MM.1S (cell line): ENCODE results near the gene OVOL1.

Experiments
- DNase-seq: peaks from one replicate; pipeline ENCODE4 v3.0.0-alpha.2; 2015
- H2AFZ ChIP-seq: fragments of 300-600 bp; sonication (generic); 2 replicates; pipeline ENCODE4 v1.6.0; 2016; ENCODE audit warnings: antibody characterized with exemption, low read length
- H3F3A ChIP-seq: fragments of 300-600 bp; sonication (generic); 2 replicates; pipeline ENCODE4 v1.6.1; 2016; ENCODE audit warnings: mild to moderate bottlenecking, antibody characterized with exemption, low read length, moderate library complexity, mixed read lengths; ENCODE audit not compliant: insufficient read depth
- H3K27ac ChIP-seq: fragments of 300-600 bp; sonication (generic); 2 replicates; pipeline ENCODE4 v1.5.1; 2016; ENCODE audit warnings: mild to moderate bottlenecking, low read length
- H3K27me3 ChIP-seq: fragments of 300-600 bp; sonication (generic); replicated peaks from 2 replicates; pipeline ENCODE4 v1.6.0; 2016; ENCODE audit warnings: low read length; ENCODE audit not compliant: insufficient read depth
- H3K36me3 ChIP-seq: fragments of 300-600 bp; sonication (generic); replicated peaks from 2 replicates; pipeline ENCODE4 v1.6.1; 2016; ENCODE audit warnings: mild to moderate bottlenecking, low read length, mixed read lengths; ENCODE audit not compliant: insufficient read depth
- H3K4me1 ChIP-seq: fragments of 300-600 bp; sonication (generic); 2 replicates; pipeline ENCODE4 v1.6.1; 2016; ENCODE audit warnings: low read length, mixed read lengths
- H3K4me2 ChIP-seq: fragments of 300-600 bp; sonication (generic); 2 replicates; pipeline ENCODE4 v1.6.0; 2016; ENCODE audit warnings: low read depth, low read length
- H3K4me3 ChIP-seq: fragments of 300-600 bp; sonication (generic); 2 replicates; pipeline ENCODE4 v1.5.1; 2016; ENCODE audit warnings: low read length, mixed read lengths
- H3K79me2 ChIP-seq: fragments of 300-600 bp; sonication (generic); 2 replicates; pipeline ENCODE4 v1.6.1; 2016; ENCODE audit warnings: mixed run types, low read length, mixed read lengths
- H3K9ac ChIP-seq: fragments of 300-600 bp; sonication (generic); 2 replicates; pipeline ENCODE4 v1.6.1; 2016; ENCODE audit warnings: low read length, mixed read lengths
- H3K9me2 ChIP-seq: fragments of 300-600 bp; sonication (generic); replicated peaks from 2 replicates; pipeline ENCODE4 v1.6.1; 2016; ENCODE audit warnings: mild to moderate bottlenecking, low read length, mixed read lengths; ENCODE audit not compliant: insufficient read depth
- H3K9me3 ChIP-seq: fragments of 300-600 bp; sonication (generic); replicated peaks from 2 replicates; pipeline ENCODE4 v1.6.1; 2016; ENCODE audit warnings: mild to moderate bottlenecking, low read length, mixed read lengths; ENCODE audit not compliant: insufficient read depth
- H4K20me1 ChIP-seq: fragments of 300-600 bp; sonication (generic); 2 replicates; pipeline ENCODE4 v1.6.1; 2016; ENCODE audit warnings: mild to moderate bottlenecking, low read length, moderate library complexity, mixed read lengths; ENCODE audit not compliant: insufficient read depth
- CTCF ChIP-seq: fragments of 300-600 bp; sonication (generic); IDR thresholded peaks from 2 replicates; pipeline ENCODE4 v1.5.1; 2016; ENCODE audit warnings: antibody characterized with exemption, low read length, mixed read lengths
- EZH2 ChIP-seq: fragments of 300-600 bp; sonication (generic); optimal IDR thresholded peaks from 2 replicates; pipeline ENCODE3; 2017; ENCODE audit warnings: low read depth, mild to moderate bottlenecking, antibody characterized with exemption, low read length, mixed read lengths
- EZH2phosphoT487 ChIP-seq: fragments of 300-600 bp; sonication (generic); IDR thresholded peaks from 2 replicates; pipeline ENCODE4 v1.6.1; 2018; ENCODE audit warnings: antibody characterized with exemption, low read length

OVOL1 gene

DNA sequence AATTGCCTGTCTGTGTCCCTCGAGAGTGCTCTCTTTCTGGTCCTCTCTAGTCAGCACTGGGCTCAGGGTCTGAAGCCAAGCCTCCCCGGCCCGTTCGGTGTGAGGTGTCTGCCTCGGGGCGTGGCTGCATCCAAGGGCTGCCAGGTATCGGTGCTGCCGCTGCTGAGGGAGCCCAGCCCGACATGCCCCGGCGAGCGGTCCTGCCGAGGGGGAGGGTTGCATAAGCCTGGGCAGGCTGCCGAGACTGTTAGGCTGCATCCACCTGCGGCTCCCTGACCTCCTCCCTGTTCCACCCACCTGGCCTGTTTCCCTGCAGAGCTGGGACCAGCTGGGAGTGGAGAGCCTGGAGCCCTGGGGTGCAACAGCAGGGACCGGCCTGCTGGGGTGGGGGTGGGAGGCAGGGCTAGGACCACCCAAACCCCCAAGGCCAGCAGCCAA lies 6.3 kb downstream of the OVOL1 start:
- H3K27ac ChIP-seq, result no peak overlapping the region
- H2AFZ ChIP-seq, result no peak overlapping the region
- peaks cover 21% of the 10 kb centered on the region for H3K27me3 ChIP-seq
- no peak overlapping the region for H3K4me3 ChIP-seq
- peaks cover 15% of the 10 kb centered on the region for H3K4me1 ChIP-seq
- H3F3A ChIP-seq, result no peaks in the 10 kb centered on the region
- no peaks in the 10 kb centered on the region for H3K79me2 ChIP-seq
- no peaks in the 10 kb centered on the region for H3K9me2 ChIP-seq
- H4K20me1 ChIP-seq, result no peaks in the 10 kb centered on the region
- TF ChIP-seq EZH2 (no peak), EZH2phosphoT487 (no peak), CTCF (no peak)
- H3K36me3 ChIP-seq, result no peaks in the 10 kb centered on the region
- H3K9ac ChIP-seq, result no peak overlapping the region
- H3K9me3 ChIP-seq, result no peaks in the 10 kb centered on the region
- no peak for DNase-seq
- H3K4me2 ChIP-seq, result no peak overlapping the region

- no peak overlapping the region for H2AFZ ChIP-seq
- no peak overlapping the region for H3K9ac ChIP-seq
- no peak overlapping the region for H3K4me3 ChIP-seq
- H4K20me1 ChIP-seq, result no peaks in the 10 kb centered on the region
- H3K4me1 ChIP-seq, result peaks cover 15% of the 10 kb centered on the region
- H3K36me3 ChIP-seq, result no peaks in the 10 kb centered on the region
- H3K4me2 ChIP-seq, result no peak overlapping the region
- H3K27me3 ChIP-seq, result peaks cover 15% of the 10 kb centered on the region
- TF ChIP-seq EZH2 (no peak), EZH2phosphoT487 (no peak), CTCF (no peak)
- H3K9me2 ChIP-seq, result no peaks in the 10 kb centered on the region
- H3K9me3 ChIP-seq, result no peaks in the 10 kb centered on the region
- no peaks in the 10 kb centered on the region for H3F3A ChIP-seq
- no peaks in the 10 kb centered on the region for H3K79me2 ChIP-seq
- H3K27ac ChIP-seq, result no peak overlapping the region
- DNase-seq, result no peak
Measured at GRCh38 chr11:65793625-65794400, 7.0 kb downstream of the OVOL1 start.

DNA sequence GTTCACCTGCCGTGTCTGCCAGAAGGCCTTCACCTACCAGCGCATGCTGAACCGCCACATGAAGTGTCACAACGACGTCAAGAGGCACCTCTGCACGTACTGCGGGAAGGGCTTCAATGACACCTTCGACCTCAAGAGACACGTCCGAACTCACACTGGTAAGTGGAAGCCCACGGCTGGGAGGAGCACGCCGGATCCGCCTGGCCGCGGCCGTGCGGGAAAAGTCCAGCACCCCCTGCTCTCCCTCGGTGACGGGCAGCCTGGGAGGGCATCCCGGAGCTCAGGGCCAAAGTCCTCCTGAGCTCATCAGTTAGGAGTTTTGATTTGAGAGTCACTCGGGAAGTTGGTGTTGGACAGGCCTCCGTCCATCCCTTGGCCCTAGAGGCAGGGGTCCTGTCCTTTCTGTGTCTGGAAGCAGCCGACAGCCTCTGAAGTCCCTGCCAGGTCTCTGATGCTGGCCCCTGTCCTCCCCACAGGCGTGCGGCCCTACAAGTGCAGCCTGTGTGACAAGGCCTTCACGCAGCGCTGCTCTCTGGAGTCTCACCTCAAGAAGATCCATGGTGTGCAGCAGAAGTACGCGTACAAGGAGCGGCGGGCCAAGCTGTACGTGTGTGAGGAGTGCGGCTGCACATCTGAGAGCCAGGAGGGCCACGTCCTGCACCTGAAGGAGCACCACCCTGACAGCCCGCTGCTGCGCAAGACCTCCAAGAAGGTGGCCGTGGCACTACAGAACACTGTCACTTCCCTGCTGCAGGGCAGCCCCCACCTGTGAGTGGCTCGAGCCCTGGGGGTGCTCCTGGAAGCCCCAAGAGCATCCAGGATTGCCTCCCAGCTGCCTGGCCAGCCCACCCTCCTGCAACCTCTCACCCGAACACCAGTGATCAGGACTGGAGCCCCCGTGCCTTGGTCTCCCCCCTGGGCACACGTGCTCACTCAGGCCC lies 8.0 kb downstream of the OVOL1 start:
- Histone ChIP-seq H3K9ac (no peak overlapping the region), H3K27ac (no peak overlapping the region), H3K9me3 (no peaks in the 10 kb centered on the region), H3K36me3 (no peaks in the 10 kb centered on the region), H3K79me2 (no peaks in the 10 kb centered on the region), H4K20me1 (no peaks in the 10 kb centered on the region), H3K27me3 (peaks cover 11% of the 10 kb centered on the region; the same call in 1 of the 2 replicates), H2AFZ (no peak overlapping the region), H3K4me1 (peaks cover 15% of the 10 kb centered on the region), H3F3A (no peaks in the 10 kb centered on the region), H3K4me2 (no peak overlapping the region), H3K9me2 (no peaks in the 10 kb centered on the region), H3K4me3 (no peak overlapping the region)
- TF ChIP-seq EZH2phosphoT487 (no peak), CTCF (no peak), EZH2 (no peak)
- DNase-seq, result no peak
